Skeletal muscle tissue (tissue), 4 donors: Measurements from ENCODE around the gene DENND2A. TPM values are rescaled to one million over a fixed set of nuclear protein-coding genes. Genes with fewer than 3 reads are reported as not detected.
A peak's percentile ranks its signal among the peaks of the same experiment; 100 is the strongest.

ENCODE experiments used
- H3K27ac ChIP-seq: one replicate; pipeline ENCODE4 v1.7.0; 2013; ENCODE audit warnings: mild to moderate bottlenecking, low read depth, low read length, inconsistent platforms
- H3K27me3 ChIP-seq, 3 donors: one replicate each; pipeline ENCODE4 v1.7.0; 2013; ENCODE audit warnings: low read length in 3 of 3; ENCODE audit not compliant: control insufficient read depth in 3 of 3, insufficient read depth in 3 of 3
- H3K36me3 ChIP-seq, 3 donors: one replicate each; pipeline ENCODE4 v1.7.0; 2013; ENCODE audit warnings: low read length in 3 of 3; ENCODE audit not compliant: control insufficient read depth in 3 of 3, insufficient read depth in 3 of 3
- H3K4me1 ChIP-seq, 3 donors: one replicate each; pipeline ENCODE4 v1.7.0; 2013; ENCODE audit warnings: low read length in 3 of 3, mild to moderate bottlenecking in 3 of 3; ENCODE audit not compliant: control insufficient read depth in 3 of 3, insufficient read depth in 3 of 3
- H3K4me3 ChIP-seq, 3 donors: one replicate each; pipeline ENCODE4 v1.7.0; 2013; ENCODE audit warnings: low read length in 3 of 3
- H3K9ac ChIP-seq, 3 donors: one replicate each; pipeline ENCODE4 v1.7.0; 2013; ENCODE audit warnings: low read length in 3 of 3, mild to moderate bottlenecking in 3 of 3, moderate library complexity in 2 of 3, low read depth in 1 of 3
- H3K9me3 ChIP-seq, 3 donors: one replicate each; pipeline ENCODE4 v1.7.0; 2013; ENCODE audit warnings: low read length in 3 of 3; ENCODE audit not compliant: control insufficient read depth in 3 of 3
- total RNA-seq: library from RNA; depleted of rRNA; stranded (reverse); fragments of >200 nt; gene quantifications from one replicate; pipeline ENCODE4 v1.2.3, GENCODE V29; 2014
- donor health status: Osteomylitis.

The DENND2A gene
- total RNA-seq, 1 donor from 2014 or later: 32.4 TPM

GRCh38 chr7:140607441-140607989 lies 33.1 kb downstream of the DENND2A start:
- H3K27me3 ChIP-seq: no peaks in the 10 kb centered on the region
- H3K27ac ChIP-seq: peak overlapping the region; percentile 50
- no peaks in the 10 kb centered on the region for H3K9me3 ChIP-seq
- H3K4me3 ChIP-seq: peak overlapping the region in 2 of 3 donors; percentile 9 to 24
- H3K36me3 ChIP-seq: peaks cover 0 to 2% (median 0%) of the 10 kb centered on the region in 3 donors
- peak overlapping the region in 1 of 3 donors; percentile 40 for H3K9ac ChIP-seq
- H3K4me1 ChIP-seq: peaks cover 21 to 27% (median 21%) of the 10 kb centered on the region in 3 donors

- H3K4me3 ChIP-seq: no peak overlapping the region
- H3K9ac ChIP-seq: no peak overlapping the region
- H3K4me1 ChIP-seq: peaks cover 21 to 25% (median 24%) of the 10 kb centered on the region in 3 donors
- no peak overlapping the region for H3K27ac ChIP-seq
- peaks cover 0 to 6% (median 5%) of the 10 kb centered on the region in 3 donors for H3K36me3 ChIP-seq
- no peaks in the 10 kb centered on the region for H3K9me3 ChIP-seq
- H3K27me3 ChIP-seq: no peaks in the 10 kb centered on the region
These were observed 35.3 kb downstream of the DENND2A start for GRCh38 chr7:140605337-140605736.

- Histone ChIP-seq H3K27ac (no peak overlapping the region), H3K4me1 (peaks cover 21 to 25% (median 24%) of the 10 kb centered on the region in 3 donors), H3K9ac (no peak overlapping the region), H3K36me3 (peaks cover 0 to 6% (median 5%) of the 10 kb centered on the region in 3 donors), H3K4me3 (no peak overlapping the region), H3K9me3 (no peaks in the 10 kb centered on the region), H3K27me3 (no peaks in the 10 kb centered on the region)
These were observed 35.9 kb downstream of the DENND2A start for GRCh38 chr7:140604760-140605159.

GRCh38 chr7:140604076-140604475 lies 36.5 kb downstream of the DENND2A start:
- Histone ChIP-seq H3K27me3 (no peaks in the 10 kb centered on the region), H3K4me3 (no peak overlapping the region), H3K9me3 (no peaks in the 10 kb centered on the region), H3K36me3 (peaks cover 0 to 6% (median 5%) of the 10 kb centered on the region in 3 donors), H3K27ac (no peak overlapping the region), H3K9ac (no peak overlapping the region), H3K4me1 (peaks cover 21 to 25% (median 24%) of the 10 kb centered on the region in 3 donors)

GRCh38 chr7:140601566-140602174 lies 38.9 kb downstream of the DENND2A start:
- no peak overlapping the region for H3K27ac ChIP-seq
- peak overlapping the region in 2 of 3 donors; percentile 16 to 45 for H3K9ac ChIP-seq
- H3K27me3 ChIP-seq: no peaks in the 10 kb centered on the region

GRCh38 chr7:140600341-140600740 lies 40.3 kb downstream of the DENND2A start:
- Histone ChIP-seq H3K9ac (no peak overlapping the region), H3K36me3 (peaks cover 0 to 6% (median 4%) of the 10 kb centered on the region in 3 donors), H3K4me3 (no peak overlapping the region), H3K9me3 (no peaks in the 10 kb centered on the region), H3K27ac (no peak overlapping the region), H3K27me3 (no peaks in the 10 kb centered on the region), H3K4me1 (peaks cover 5 to 10% (median 8%) of the 10 kb centered on the region in 3 donors)

More at GRCh38 chr7:140601566-140602174, 38.9 kb downstream of the DENND2A start:
- Histone ChIP-seq H3K4me1 (peaks cover 5 to 12% (median 10%) of the 10 kb centered on the region in 3 donors), H3K9me3 (no peaks in the 10 kb centered on the region), H3K4me3 (no peak overlapping the region), H3K36me3 (peaks cover 0 to 6% (median 5%) of the 10 kb centered on the region in 3 donors)

GRCh38 chr7:140597428-140597949 lies 43.1 kb downstream of the DENND2A start:
- peaks cover 0 to 6% (median 4%) of the 10 kb centered on the region in 3 donors for H3K36me3 ChIP-seq
- H3K27ac ChIP-seq: peak overlapping the region; percentile 10
- no peaks in the 10 kb centered on the region for H3K9me3 ChIP-seq
- H3K27me3 ChIP-seq: no peaks in the 10 kb centered on the region
- no peak overlapping the region for H3K4me3 ChIP-seq
- peaks cover 3 to 12% (median 4%) of the 10 kb centered on the region in 3 donors for H3K4me1 ChIP-seq
- H3K9ac ChIP-seq: no peak overlapping the region

GRCh38 chr7:140596519-140597427 lies 43.8 kb downstream of the DENND2A start:
- Histone ChIP-seq H3K27me3 (no peaks in the 10 kb centered on the region), H3K4me1 (peaks cover 2 to 8% (median 4%) of the 10 kb centered on the region in 3 donors), H3K4me3 (no peak overlapping the region), H3K36me3 (peaks cover 0 to 4% (median 4%) of the 10 kb centered on the region in 3 donors), H3K9me3 (no peaks in the 10 kb centered on the region), H3K27ac (peak overlapping the region; percentile 10), H3K9ac (no peak overlapping the region)

GRCh38 chr7:140595468-140596092 lies 45.0 kb downstream of the DENND2A start:
- H3K27ac ChIP-seq: no peak overlapping the region
- no peak overlapping the region for H3K9ac ChIP-seq
- no peaks in the 10 kb centered on the region for H3K27me3 ChIP-seq
- no peaks in the 10 kb centered on the region for H3K9me3 ChIP-seq
- H3K4me3 ChIP-seq: no peak overlapping the region
- no peaks in the 10 kb centered on the region for H3K36me3 ChIP-seq
- H3K4me1 ChIP-seq: peaks cover 0 to 6% (median 4%) of the 10 kb centered on the region in 3 donors
